Inferior parietal cortex (tissue), 1 donor: Measurements from ENCODE around the gene C1QTNF8.

Source experiments
- DNase-seq: peaks from one replicate; pipeline ENCODE4 v3.0.0-alpha.2; 2016; ENCODE audit errors: extremely low spot score

The C1QTNF8 gene

DNA sequence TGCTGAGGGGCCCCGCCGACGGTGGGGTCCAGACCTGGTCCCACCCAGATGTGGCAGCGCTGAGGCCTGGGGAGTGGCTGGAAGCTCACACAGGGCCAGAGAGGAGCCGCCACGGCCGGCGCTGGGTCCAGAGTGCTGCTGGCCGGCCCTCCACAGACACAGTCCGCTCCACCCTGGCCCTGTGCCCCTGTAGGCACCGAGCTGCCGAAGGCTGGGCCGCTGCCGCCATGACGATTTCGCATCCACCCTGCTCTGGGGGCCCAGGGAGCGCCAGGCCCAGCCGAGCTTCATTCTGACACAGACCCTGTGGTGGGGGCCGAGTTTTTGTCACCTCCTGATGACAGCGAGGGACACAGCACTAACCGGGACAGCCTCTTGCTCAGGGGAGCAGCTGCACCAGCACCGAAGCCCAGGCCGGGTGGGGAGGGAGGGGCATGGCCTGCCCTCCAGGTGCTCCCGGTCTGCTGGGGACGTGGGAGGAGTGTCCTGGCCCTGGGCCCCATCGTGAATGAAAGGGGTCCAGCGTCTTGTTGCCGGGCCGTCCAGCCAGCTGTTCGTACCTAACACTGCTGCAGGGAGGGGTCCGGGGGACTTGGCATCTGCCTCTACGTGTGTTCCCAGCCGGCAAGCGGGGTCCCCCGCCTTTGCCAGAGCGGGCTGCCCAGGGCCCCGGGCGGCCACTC, 50.6 kb downstream of the C1QTNF8 start:
- no peak for DNase-seq

DNA sequence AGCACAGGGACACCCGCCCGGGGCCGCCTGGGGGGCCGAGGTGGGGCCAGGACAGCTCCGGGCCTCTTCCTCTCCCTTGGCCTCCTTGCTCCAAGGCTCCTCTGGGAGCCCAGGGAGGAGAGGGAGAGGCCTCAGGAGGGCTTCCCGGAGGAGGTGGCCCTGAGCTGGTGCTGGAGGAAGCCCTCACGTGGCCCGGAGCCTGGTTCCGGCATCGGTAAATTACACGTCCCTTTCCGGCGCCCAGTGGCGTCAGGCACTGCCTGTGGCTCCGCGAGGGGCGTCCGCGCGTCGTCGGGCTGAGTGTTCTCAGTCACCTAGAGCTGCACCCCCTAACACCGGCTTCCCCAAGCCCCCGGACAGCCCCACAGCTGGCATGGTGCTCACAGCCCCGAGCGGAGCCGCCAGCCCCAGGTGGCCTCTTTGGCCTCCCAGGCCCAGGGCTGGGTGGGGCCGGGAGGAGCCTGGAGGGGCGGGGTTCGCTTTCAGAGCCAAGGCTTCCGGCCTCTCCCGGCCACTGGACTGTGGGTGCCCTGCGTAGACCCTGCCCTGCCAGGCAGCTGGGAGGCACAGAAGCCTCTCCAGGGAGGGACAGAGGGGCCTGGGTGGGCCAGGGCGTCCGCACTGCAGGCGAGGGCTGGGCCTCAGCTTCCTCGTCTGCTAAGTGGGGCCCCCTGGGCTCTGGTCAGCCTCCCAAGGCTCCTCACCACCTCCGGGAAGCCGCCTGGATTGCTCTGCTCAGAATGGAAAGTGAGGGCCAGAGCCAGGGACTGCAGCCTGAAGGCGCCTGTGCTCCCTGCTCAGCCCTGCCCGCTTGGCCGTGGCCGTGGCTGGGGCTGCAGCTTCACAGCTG, 51.4 kb downstream of the C1QTNF8 start:
- no peak for DNase-seq

DNA sequence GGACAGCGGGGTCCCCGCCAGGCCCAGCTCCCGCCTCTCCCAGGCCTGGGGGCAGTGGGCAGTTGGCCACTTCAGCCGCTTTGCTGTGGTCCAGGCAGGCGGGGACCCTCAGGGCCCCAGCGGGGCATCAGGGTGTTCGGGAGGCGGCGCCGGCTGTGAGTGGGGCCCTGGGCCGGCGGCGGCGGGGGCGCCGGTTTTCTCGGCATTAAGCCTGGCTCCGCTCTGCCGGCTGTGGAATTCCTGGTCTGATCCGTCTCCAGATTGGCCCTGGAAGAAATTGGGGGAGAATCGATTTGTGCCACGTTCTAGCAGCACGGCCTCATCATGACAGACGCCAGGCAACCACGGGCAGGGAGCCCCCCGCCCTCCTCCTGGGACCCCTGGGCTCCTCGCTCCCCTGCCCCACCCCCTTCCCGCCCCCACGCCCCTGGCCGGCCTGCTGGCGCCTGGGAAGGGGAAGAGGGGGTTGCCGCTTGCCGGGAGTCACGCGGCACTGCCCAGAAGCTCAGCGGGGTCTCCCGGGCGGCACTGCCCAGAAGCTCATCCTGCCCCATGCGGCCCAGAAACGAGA, 52.1 kb downstream of the C1QTNF8 start:
- no peak for DNase-seq

DNA sequence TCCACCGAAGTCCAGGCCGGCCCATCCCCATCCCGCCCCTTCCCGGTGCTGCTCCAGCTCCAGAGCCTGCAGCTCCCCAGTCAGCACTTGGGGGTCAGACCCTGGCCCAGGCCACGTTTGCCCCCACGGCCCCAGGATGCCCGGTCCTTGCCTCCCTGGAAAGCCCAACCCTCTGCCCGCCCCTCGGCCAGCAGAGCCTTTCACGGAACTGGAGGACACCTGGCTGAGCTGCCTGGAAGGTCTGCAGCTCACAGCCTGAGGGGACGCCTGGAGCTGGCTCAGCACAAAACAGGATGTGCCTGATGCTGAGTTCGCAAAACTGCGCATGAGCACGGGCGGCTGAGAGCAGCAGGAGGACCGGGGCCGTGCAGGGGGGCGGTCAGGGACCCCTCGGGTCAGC, 53.2 kb downstream of the C1QTNF8 start:
- no peak for DNase-seq

DNA sequence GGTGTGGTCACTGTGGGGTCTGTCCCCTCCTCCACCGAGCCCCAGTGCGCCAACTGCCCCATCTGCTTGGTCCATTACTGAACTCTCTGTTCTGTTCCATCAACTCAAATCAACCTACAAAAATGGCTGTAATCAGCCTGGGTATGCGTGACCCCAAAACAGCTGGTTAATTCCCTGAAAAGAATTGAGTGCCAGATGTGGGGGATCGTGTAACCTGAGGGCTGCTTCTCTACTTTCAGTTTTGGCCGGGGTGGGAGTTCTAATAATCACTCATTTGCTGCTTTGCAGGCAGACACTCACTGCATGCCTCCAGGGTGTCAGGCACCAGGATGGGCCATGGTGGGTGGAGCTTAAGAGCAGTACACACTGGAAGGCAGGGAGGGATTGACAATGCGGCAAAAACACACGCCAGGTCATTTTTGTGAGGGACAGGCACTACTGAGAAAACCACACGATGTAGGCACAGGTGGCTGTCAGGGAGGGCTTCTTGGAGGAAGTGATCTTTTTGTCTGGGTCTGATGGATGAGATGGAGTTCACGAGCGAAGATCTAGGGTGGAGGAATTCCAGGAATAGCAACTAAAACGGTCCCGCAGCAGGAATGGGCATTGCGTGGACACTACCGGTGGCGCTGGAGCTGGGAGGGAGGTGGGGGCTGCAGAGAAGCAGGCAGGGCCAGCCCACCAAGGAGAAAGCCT, 53.8 kb downstream of the C1QTNF8 start:
- DNase-seq, result no peak

DNA sequence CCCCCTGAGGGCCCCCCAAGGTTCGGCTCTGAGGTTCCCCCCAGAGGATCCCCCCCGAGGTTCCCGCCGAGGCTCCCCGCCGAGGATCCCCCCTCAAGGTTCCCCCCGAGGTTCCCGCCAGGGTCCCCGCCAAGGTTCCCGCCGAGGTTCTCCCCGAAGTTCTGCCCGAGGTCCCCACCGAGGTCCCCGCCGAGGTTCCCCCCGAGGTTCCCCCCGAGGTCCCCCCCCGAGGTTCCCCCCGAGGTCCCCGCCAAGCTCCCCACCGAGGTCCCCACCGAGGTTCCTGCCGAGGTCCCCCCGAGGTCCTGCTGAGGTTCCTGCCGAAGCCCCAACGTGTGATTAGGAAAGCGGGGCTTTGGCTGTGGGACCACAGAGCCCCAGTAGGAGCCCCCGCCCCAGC, 55.7 kb downstream of the C1QTNF8 start:
- no peak for DNase-seq

DNA sequence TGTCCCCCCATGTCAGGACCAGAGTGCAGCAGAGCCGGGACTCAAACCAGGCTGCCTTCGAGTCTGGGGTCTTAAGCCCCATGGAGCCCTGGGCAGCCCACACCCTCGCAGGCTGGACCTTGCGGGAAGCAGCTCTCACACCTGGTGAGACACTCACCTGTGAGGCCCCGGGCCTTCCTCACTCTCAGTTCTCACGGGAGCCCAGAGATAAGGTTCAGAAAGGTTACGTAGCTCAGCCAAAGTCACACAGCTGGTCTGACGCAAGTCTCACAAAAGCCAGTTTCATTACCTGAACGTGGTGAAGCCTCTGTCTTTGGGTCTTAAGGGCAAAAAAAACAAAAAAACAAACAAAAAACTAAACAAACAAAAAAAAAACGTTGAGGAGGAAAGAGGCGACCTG, 56.3 kb downstream of the C1QTNF8 start:
- no peak for DNase-seq

DNA sequence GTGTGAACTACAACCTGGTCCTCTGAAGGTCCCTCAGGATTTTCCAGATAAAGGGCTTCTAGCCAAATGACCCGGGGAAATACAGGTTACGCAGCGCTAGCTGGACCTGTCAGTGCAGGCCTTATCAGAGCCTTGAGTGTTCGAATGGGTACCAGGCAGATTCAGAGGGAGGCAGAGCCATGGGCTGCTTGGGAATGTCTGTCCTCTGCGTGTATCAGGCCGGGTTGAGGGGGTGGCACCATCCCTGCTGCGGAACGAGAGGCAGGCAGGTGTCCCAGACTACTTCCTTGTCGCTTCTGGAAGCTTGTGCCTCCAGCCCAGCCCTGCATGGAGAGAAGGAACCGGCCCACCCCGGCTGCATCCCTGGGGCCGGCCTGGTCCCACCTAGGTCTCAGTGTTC, 57.1 kb downstream of the C1QTNF8 start:
- DNase-seq, result no peak
